ENCODE data around the gene CHRNB2.
A peak's percentile ranks its signal among the peaks of the same experiment; 100 is the strongest.

CHRNB2 gene

DNA sequence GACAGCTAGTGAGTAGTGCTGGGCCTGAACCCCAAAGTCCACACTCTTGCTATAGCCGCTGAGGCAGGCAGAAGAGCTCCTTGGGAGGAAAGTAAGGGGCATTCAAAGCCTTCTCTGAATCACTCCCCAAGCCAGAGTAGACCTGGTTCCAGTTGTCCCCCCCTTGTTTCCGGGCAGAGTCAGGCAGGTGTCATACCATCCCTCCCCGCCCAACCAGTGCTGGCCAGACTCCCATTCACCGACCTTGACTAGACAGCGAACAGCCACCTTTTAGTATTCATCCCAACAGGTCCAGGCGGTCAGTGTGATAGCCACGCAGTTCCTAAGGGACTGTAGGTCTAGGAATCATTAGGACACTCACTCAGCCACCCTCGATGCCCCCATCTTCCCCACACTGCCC is 11.8 kb downstream of the CHRNB2 start:
- no peak for DNase-seq (ENCODE audit: low read depth in 3 of 3)

DNA sequence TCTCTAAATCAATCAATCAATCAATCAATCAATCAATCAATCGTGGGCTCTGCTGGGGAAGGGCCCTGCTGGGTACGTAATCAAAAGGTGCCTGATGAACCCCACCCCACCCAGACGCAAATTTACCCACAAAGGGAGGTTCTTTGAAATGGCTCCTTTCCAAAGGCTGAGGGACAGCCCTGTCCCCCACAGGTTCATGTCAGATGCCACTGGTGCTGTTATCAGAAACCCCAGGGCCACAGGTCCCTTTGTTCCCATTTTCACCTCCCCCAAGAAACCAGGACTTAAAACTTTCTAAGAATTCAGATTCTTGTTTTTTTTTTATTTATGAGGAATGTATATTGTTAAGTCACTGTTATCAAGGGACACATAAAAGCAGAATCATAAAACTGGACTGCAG is 14.2 kb downstream of the CHRNB2 start:
- no peak for DNase-seq (ENCODE audit: low read depth in 3 of 3)

DNA sequence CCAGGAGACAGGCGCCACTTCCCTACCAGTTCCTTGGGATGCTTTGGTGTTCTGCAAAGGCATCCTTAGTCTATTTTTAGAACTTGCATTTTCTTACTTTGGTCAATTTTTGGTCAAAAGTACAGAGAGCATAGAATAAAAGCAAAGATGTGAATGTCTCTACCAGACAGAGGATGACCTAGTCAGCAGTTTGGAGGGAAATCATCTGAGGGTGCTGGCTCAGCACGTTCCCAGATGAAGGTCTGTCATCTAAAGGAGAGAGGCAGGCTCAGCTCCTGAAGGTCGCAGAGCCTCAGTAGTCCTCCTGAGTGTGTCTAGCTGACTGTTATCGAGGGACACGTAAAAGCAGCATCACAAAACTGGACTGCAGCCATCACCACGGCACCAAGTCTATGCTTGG is 15.3 kb downstream of the CHRNB2 start:
- DNase-seq (ENCODE audit: low read depth in 3 of 3) = no peak

DNA sequence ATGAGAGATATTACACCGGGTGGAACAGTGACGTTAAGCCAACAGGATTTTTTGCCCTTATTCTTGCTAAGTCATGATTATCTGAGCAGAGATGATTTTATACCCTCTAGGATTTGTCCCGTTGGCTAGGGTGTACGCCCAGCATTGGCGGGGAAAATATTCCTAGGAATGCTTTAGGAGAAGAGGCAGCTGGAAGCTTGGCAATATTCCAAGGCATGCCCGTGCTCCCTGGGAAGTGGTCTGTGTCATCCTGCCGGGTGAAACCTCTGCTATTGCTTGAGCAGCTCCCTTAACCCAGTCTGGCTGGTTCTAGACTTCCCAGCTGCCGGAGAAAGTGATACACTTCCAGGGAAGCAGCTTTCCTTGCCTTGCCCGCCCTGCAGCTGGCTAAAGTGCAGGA is 16.2 kb downstream of the CHRNB2 start:
- DNase-seq (ENCODE audit: low read depth in 3 of 3) = no peak

DNA sequence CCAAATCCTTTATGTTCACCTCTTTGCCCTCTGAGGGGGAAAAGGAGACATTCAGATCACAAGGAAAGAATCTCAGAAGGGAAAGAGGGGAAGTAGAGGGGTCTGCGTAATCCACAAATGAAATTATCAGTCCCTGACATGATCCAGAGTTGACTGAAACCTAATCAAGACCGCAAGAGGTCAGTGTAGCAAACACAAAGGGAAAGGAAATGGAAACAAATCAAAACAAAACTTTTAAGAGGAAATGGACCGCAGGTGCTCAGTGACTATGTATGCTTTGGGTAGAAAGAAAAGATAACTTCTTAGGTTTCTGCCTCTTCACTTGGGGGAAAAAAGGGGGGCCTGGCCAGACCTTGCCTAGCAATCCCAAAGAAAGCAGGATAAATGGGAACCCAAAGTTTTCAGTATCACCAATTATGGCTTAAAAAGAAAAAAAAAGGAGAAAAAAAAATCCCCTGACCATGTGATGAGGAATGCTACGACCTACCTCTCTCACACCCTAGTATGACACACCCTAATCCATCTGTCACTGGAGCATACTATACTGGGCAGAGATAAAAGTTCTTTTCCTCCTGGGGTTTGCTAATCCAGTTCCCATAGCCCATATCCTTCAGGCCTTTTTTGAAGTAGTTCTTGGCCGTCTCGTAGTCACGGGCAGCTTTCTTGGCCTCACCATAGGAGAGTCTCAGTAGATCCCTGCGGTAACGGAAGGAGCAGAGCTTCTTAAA is 16.9 kb downstream of the CHRNB2 start:
- no peak for DNase-seq (ENCODE audit: low read depth in 3 of 3)

DNA sequence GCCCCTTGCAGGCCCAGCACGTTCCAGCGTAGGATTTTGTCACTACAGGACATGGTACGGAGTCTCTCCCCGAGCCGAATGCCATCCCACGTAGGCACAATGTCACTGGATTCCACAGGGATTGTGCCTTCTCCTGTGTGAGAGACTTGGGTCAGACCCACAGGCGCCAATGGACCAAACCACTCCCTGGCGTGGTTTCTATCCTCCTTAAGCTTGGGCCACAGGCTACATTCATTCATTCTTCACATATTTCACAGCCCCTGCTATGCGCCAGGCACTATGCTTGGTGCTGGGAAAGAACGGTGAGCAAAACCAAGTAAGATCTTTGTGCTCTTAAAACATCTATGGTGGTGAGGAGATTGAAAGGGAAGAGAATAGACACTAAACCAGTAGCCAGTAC is 18.7 kb downstream of the CHRNB2 start:
- no peak for DNase-seq (ENCODE audit: low read depth in 3 of 3)

DNA sequence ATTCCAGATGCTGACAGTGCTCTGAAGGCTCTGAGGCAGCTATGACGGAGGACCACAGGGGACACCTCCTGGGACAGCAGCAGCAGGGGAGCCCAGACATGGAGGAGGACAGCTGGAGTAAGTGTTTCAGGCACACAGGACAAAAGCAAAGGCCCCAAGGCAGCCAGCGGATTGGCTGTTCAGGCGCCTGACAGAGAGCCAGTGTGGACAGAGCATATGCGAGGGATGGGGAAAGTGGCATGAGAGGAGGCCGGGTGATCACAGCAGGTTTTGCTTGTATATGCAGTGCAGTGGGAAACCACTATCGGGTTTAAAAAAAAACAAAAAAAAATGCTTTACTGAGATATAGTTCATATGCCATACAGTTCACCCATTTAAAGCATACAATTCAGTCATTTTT is 19.1 kb downstream of the CHRNB2 start:
- no peak for DNase-seq (ENCODE audit: low read depth in 3 of 3)

DNA sequence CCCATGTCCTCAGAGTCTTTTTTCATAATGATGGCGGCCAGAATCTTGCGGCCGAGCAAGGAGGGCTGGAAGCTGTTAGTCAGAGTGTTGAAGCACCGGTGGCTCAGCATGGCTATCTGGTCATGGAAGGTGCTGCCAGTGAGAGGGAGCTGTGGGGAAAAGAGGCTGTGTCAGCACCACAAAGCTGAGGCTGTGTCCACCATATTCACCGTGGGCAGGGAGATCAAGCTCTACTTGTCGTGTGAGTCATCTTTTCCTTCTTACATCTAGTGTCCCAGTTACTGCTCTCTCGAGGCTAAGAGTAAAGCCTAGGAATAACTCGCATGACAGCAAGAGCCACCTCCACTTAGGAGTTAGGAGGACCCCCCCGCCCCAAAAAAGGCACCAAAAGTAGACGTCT is 22.2 kb downstream of the CHRNB2 start:
- DNase-seq (ENCODE audit: low read depth in 3 of 3) = no peak

DNA sequence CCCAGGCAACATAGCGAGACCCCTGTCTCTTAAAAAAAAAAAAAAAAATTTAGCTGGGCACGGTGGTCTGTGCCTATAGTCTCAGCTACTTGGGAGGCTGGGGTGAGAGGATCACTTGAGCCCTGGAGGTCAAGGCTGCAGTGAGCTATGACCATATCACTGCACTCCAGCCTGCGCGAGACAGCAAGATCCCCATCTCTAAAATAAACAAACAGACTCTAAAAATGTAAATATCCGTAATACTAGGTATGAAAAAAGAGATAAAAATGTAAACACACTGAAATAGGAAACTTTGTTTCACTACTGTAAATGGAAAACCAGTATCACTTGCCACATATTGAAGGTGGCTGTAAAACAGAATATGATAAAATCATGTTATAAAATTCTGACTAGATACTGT is 23.2 kb downstream of the CHRNB2 start:
- DNase-seq (ENCODE audit: low read depth in 3 of 3) = no peak

DNA sequence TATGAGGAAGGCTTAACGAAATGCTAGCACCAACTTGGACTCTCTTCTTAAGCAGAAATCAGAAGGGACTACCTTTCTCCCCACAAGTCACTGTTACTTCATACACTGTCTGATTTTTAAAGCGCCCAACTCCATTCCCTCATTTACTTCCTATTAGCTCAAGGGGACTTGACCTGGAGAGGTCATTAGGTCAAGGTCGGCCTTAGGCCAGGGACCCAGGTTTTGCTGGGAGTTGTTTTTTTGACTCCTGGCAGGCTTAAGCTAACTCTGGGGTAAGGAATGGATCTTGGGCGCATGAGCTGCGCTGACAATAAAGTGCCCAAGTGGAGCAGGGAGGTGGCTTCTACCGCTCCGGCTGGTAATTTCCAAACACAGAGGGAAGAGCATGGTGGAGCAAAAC is 23.6 kb downstream of the CHRNB2 start:
- DNase-seq (ENCODE audit: low read depth in 3 of 3) = no peak

DNA sequence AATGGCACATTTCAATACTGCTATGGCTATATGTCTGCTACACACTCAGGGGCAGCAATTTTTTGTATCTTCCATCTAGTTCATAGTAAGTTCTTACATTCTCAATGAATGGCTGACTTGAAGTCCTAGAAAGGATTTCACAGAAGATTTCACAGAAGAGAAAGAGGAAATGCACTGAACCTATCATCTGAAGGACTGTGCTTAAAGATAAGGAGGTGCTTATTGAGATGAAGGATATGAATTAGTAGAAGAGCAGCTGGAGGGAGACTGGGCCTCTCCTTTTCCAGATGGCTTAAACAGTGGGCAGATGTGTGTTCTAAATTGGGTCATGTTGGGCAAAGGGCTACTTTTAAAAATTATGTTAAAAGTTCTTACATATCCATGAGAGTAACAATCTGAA is 25.8 kb downstream of the CHRNB2 start:
- no peak for DNase-seq (ENCODE audit: low read depth in 3 of 3)

DNA sequence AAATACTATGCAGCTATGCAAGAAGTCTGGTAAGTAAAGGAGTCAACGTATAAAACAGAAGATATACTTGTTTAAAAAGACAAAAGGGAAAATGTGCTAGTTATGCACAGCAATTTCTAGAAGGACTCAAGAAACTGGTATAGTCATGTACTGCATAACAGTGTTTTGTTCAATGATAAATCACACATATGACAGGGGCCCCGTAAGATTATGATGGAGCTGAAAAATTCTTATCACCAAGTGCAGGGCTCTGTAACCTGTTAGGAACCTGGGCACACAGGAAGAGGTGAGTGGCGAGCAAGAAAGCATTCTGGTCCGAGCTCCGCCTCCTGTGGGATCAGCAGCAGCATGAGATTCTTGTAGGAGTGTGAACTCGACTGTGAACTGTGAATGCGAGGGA is 27.2 kb downstream of the CHRNB2 start:
- no peak for DNase-seq (ENCODE audit: low read depth in 3 of 3)

DNA sequence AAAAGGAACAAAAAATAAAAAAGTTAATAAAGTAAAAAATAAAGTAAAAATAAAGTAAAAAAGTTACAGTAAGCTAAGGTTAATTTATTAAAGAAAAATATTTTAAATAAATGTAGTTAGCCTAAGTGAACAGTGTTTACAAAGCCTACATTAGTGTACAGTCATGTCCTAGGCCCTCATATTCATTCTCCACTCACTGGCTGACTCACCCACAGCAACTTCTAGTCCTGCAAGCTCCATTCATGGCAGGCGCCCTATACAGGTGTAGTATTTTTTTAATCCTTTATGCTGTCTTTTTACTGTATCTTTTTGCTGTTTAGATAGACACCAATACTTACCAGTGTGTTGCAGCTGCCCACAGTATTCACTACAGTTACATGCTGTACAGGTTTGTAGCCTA is 28.0 kb downstream of the CHRNB2 start:
- DNase-seq (ENCODE audit: low read depth in 3 of 3) = no peak

DNA sequence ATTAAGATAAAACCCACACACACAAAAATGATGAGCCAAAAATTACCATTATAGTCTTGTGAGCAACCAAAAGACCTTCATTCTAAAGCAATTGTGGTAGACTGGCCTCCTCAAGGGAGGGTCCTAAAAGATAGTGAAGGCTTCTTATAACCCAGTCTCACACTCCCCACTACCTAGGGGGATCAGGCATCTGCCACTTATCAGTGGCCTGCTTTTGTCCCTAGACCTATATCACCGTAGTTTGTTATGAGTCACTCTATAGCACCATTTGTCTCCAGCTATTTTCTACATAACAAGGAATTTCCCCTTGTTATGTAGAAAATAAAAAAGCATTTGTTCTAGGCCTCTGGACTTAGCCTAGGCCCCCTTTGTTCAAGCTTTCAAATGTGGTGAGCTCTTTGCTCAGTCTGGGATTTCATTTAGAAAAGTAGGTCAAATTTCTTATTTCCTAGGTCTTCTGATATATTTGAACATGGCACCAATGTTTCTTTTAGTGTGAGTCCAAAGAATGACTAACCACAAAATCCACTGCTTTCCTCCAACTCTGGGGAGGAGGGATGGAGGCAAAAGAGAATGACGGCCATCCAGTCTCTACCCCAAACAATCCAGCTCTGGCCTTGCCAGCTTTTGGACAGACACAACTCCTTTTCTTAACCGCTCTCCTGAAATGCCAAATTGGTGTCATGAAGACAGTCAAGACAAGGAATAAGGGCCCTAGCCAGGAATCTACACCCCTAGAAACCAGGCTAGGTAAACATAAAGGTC is 31.5 kb downstream of the CHRNB2 start:
- DNase-seq (ENCODE audit: low read depth in 3 of 3) = no peak

DNA sequence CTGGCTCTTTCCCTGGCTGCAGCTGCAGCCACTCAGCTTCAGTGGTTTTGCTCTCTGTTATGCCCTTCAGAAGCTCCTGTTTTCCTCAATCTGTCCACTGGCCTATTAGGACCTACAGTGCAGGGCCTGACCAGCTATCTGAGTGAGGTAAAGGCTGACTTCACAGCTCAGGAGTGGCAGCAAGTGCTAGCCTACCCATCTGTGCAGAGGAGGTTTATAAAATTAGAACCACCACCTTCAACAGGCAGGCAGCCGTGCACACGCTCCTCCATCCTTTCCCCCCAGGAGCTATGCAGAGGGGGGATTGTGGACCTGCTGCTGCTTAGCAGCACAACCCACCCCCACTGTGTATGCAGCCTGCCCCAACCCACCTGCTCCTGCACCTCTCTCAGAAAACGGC is 32.1 kb downstream of the CHRNB2 start:
- no peak for DNase-seq (ENCODE audit: low read depth in 3 of 3)

DNA sequence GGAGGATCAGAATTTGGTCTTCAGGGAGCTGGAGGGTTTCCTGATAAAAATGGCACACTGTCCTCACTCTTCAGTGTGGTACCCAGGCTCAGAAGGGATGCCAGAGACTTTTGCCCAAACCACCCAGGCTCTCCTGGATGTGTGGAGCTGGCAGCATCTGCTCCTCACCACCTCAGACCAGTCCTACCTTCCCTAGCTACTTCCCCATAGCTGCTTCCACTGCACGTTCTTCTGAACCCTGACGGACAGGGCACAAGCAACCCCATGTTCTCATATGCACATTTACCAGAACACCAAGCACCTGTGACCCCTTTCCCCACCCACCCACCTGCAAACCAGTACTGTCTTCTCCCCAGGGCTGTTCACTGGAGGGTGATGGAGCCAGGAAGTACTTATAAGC is 35.7 kb downstream of the CHRNB2 start:
- no peak for DNase-seq (ENCODE audit: low read depth in 3 of 3)

DNA sequence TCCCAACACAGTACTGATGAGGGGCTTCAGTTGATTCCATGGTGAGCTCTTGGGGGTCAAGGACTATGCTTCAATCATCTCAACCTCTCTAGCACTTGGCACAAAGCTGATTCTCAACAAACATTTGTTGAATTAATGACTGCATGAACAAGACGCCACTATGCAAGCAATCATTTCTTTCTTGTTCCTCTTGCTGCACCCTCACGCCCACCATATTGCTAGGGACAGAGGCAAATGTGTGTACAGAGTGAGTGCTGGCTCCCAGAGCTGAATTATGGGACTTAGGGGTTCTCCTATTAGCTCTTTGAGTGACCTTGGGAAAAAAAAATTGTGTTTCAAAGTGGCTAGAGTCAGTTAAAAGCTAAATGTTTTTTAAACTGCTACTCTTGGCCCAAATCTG is 38.0 kb downstream of the CHRNB2 start:
- no peak for DNase-seq (ENCODE audit: low read depth in 3 of 3)

DNA sequence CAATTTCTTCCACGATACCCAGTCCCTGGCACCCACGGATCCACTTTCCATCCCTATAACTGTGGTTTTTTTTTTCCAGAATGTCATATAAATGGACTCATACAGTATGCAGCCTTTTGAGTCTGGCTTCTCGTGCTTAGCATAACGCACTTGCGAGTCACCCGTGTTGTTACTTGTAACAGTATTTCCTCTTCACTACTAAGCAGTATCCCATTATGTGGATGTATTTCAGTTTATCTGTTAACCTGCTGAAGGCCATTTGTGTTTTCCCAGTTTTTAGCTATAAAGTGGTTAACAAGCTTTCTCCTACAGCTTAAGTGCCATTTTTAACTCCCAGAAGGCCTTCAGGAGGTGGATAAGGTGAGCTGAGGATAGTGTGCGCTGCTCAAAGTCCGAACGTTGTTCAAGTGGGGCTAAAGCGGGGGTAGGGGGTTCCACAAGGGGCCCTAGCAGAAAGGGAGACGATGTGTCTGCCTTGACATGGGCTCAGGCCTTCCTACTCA is 39.6 kb downstream of the CHRNB2 start:
- DNase-seq (ENCODE audit: low read depth in 3 of 3) = no peak

DNA sequence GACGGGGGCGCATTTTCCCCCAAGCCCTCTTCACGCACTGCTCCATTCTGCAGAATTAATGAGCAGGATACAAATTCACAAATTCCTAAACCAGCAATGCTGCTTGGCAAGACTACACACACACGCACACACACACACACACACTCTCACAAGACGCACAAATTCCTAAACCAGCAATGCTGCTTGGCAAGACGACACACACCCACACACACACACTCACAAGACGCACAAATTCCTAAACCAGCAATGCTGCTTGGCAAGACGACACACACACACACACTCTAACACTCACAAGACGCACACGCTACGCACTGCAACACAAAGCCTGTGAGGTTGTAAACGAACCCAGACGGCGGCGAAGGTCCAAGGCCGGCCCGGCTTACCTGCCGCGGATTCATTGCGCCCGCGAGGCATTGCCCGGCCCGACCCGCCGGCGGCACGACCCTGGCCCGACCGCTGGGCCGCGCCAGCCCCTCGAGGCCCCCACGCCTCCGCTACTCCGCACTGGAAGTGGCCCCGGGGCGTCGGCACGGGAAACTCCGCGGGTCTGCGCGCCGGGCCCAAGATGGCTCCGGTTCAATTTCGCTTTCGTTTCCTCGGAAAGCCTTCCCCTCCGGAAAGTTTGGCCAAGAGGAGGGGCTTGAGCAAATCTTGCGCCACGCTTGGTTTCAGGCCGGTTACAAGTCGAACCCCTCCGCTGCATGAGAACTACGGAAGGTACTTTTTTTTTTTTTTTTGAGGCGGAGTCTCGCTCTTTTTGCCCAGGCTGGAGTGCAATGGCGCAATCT is 40.2 kb downstream of the CHRNB2 start, which contains the start of gene ADAR:
ADAR (minus strand) TSS at position 578 of the 788 bp plus-strand sequence; CDS start at position 398, 180 bp downstream.
- DNase-seq (ENCODE audit: low read depth in 3 of 3) = peak; percentile 74 to 89 (median 85)

DNA sequence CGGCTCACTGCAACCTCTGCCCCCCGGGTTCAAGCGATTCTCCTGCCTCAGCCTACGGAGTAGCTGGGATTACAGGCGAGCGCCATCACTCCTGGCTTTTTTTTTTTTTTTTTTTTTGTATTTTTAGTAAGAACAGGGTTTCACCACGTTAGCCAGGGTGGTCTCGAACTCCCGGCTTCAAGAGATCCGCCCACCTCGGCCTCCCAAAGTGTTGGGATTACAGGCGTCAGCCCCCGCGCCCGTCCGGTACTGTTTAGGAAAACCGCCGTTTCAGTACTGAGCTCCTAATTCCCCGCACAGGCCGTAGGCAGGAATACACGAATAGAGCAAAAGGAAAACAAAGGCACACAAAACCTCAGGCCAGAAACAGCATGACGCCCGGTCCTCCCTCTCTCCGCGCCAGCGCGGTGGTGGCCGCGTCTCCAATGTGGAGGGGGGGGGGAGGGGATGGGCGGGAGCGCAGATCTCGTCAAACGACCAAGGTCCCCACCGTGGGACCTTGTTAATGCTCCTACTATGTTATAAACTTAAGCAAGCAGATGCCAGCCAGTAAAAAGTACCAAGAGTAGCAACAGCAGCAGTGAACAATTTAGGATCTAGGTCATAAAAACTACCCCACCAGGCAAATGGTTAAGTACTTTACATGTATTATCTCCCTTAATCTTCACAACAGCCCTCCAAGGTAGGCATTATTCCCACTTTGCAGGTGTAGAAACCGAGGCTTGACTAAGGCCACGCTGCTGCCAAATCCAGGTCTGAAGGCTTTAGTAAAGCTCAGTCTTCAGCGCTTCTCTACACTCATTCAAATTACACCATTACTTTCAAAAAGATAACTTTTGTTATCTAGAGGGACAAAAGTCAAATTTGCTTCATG is 41.1 kb downstream of the CHRNB2 start:
- peak in 2 of 3 experiments; percentile 13 to 28 for DNase-seq (ENCODE audit: low read depth in 3 of 3)

Measured in stimulated activated CD4-positive, alpha-beta T cell treated with anti-CD3 and anti-CD28 coated beads, TNF-alpha, amount 100 ng/mL, for 4 hours (primary cell).